ENCODE data around the gene TWF2.

The TWF2 gene

GRCh38 chr3:52221141-52221562 is 17.8 kb downstream of the TWF2 start:
- no peak for TF ChIP-seq CTCF (IDR thresholded peaks at IDR 0.05; ENCODE audit: low read depth, low read length)
- no peak overlapping the region for H3K4me3 ChIP-seq (ENCODE audit: low read depth, low read length)

GRCh38 chr3:52220380-52221026 is 18.5 kb downstream of the TWF2 start:
- TF ChIP-seq CTCF (IDR thresholded peaks at IDR 0.05; ENCODE audit: low read depth, low read length), result peak; percentile 89
- H3K4me3 ChIP-seq (ENCODE audit: low read depth, low read length), result no peak overlapping the region

GRCh38 chr3:52218937-52219650 is 19.9 kb downstream of the TWF2 start:
- no peak for TF ChIP-seq CTCF (IDR thresholded peaks at IDR 0.05; ENCODE audit: low read depth, low read length)
- no peak overlapping the region for H3K4me3 ChIP-seq (ENCODE audit: low read depth, low read length)

- TF ChIP-seq CTCF (IDR thresholded peaks at IDR 0.05; ENCODE audit: low read depth, low read length), result no peak
- no peak overlapping the region for H3K4me3 ChIP-seq (ENCODE audit: low read depth, low read length)
These were observed 20.5 kb downstream of the TWF2 start for GRCh38 chr3:52218454-52218853.

GRCh38 chr3:52218026-52218425 is 20.9 kb downstream of the TWF2 start:
- no peak overlapping the region for H3K4me3 ChIP-seq (ENCODE audit: low read depth, low read length)
- no peak for TF ChIP-seq CTCF (IDR thresholded peaks at IDR 0.05; ENCODE audit: low read depth, low read length)

GRCh38 chr3:52217409-52217805 is 21.6 kb downstream of the TWF2 start:
- H3K4me3 ChIP-seq (ENCODE audit: low read depth, low read length), result no peak overlapping the region
- TF ChIP-seq CTCF (IDR thresholded peaks at IDR 0.05; ENCODE audit: low read depth, low read length), result no peak

Measured in WI38 (cell line).